Subcutaneous preadipocyte (primary cell): Measurements from ENCODE around the gene MARK4. TPM values are rescaled to one million over a fixed set of nuclear protein-coding genes. Genes with fewer than 3 reads are reported as not detected.

Source experiments
- total RNA-seq: library from RNA; depleted of rRNA; stranded (reverse); fragments of >200 nt; gene quantifications from 2 replicates; pipeline ENCODE4 v1.2.3, GENCODE V29; 2012

The MARK4 gene
- 12.1 TPM in 2 replicates for total RNA-seq

GRCh38 chr19:45250832-45251451 is at the start of gene MARK4:
MARK4 (plus strand) TSS chr19:45251271; CDS start chr19:45251589, 318 bp downstream.

GRCh38 chr19:45245334-45245787 is 5.7 kb upstream of the MARK4 start, which contains the start of gene EXOC3L2:
EXOC3L2 (minus strand) TSS chr19:45245407; CDS start chr19:45239045, 6,362 bp downstream.

GRCh38 chr19:45322744-45323281 is 71.7 kb downstream of the MARK4 start, which contains the start of gene CKM:
CKM (minus strand) TSS chr19:45322875; CDS start chr19:45319713, 3,162 bp downstream.

GRCh38 chr19:45340232-45340898 is 89.3 kb downstream of the MARK4 start, which contains the start of gene KLC3:
KLC3 (plus strand) TSS chr19:45340750; CDS start chr19:45345542, 4,792 bp downstream.

Other genes with a start within 250 kb of the MARK4 start
- gene RELB, start 249.8 kb upstream of the MARK4 start, total RNA-seq, result 7.3 and 11.3 TPM in 2 replicates
- 16.9 and 23.9 TPM in 2 replicates for gene CLASRP, start 212.2 kb upstream of the MARK4 start, total RNA-seq
- 0.20 TPM in 1 of 2 replicates, not detected in the other for gene ZNF296, start 174.8 kb upstream of the MARK4 start, total RNA-seq
- 15.8 and 19.8 TPM in 2 replicates for gene GEMIN7, start 172.0 kb upstream of the MARK4 start, total RNA-seq
- 23.5 and 28.0 TPM in 2 replicates for gene PPP1R37, start 158.1 kb upstream of the MARK4 start, total RNA-seq
- gene NKPD1, start 90.3 kb upstream of the MARK4 start, total RNA-seq, result 0.39 and 1.1 TPM in 2 replicates
- 2.5 and 6.2 TPM in 2 replicates for gene TRAPPC6A, start 73.0 kb upstream of the MARK4 start, total RNA-seq
- gene BLOC1S3, start 72.5 kb upstream of the MARK4 start, total RNA-seq, result 4.4 and 6.6 TPM in 2 replicates
- 0.20 TPM in 1 of 2 replicates, not detected in the other for gene EXOC3L2, start 5.9 kb upstream of the MARK4 start, total RNA-seq
- gene CKM, start 71.6 kb downstream of the MARK4 start, total RNA-seq, result under 0.01 TPM in 1 of 2 replicates, not detected in the other
- not detected in 2 replicates for gene KLC3, start 89.5 kb downstream of the MARK4 start, total RNA-seq
- 30.5 and 33.8 TPM in 2 replicates for gene ERCC2, start 119.3 kb downstream of the MARK4 start, total RNA-seq
- gene PPP1R13L, start 153.8 kb downstream of the MARK4 start, total RNA-seq, result 0.73 and 0.78 TPM in 2 replicates
- gene POLR1G, start 155.4 kb downstream of the MARK4 start, total RNA-seq, result 6.2 and 16.2 TPM in 2 replicates
- 131 and 162 TPM in 2 replicates for gene ERCC1, start 172.6 kb downstream of the MARK4 start, total RNA-seq
- 0.37 and 0.39 TPM in 2 replicates for gene FOSB, start 216.7 kb downstream of the MARK4 start, total RNA-seq
- 3.3 and 3.7 TPM in 2 replicates for gene RTN2, start 245.8 kb downstream of the MARK4 start, total RNA-seq
- 1.5 and 2.5 TPM in 2 replicates for gene PPM1N, start 247.2 kb downstream of the MARK4 start, total RNA-seq